HEK293T (cell line): Measurements from ENCODE around the gene TIMM50.

Source experiments
- ARNT ChIP-seq: fragments of 450-650 bp; IDR thresholded peaks from 2 replicates; pipeline ENCODE4 v1.6.1; 2017; ENCODE audit warnings: mild to moderate bottlenecking
- BHLHE40 ChIP-seq: fragments of 450-650 bp; IDR thresholded peaks from 2 replicates; pipeline ENCODE4 v1.6.1; 2016; ENCODE audit warnings: mild to moderate bottlenecking, moderate library complexity, borderline replicate concordance
- CTBP1 ChIP-seq: fragments of 450-650 bp; IDR thresholded peaks from 2 replicates; pipeline ENCODE4 v1.6.1; 2016; ENCODE audit warnings: borderline replicate concordance
- FOXK2 ChIP-seq: fragments of 450-650 bp; IDR thresholded peaks from 2 replicates; pipeline ENCODE4 v1.6.1; 2016; ENCODE audit warnings: mild to moderate bottlenecking
- FOXM1 ChIP-seq: fragments of 450-650 bp; IDR thresholded peaks from 2 replicates; pipeline ENCODE4 v1.6.1; 2017; ENCODE audit warnings: mild to moderate bottlenecking, borderline replicate concordance
- HDGF ChIP-seq: fragments of 450-650 bp; IDR thresholded peaks from 2 replicates; pipeline ENCODE4 v1.6.1; 2017; ENCODE audit warnings: antibody characterized with exemption, borderline replicate concordance
- L3MBTL2 ChIP-seq: fragments of 450-650 bp; conservative IDR thresholded peaks from 2 replicates; pipeline ENCODE4 v1.6.1; 2016; ENCODE audit warnings: mild to moderate bottlenecking
- LEF1 ChIP-seq: fragments of 450-650 bp; IDR thresholded peaks from 2 replicates; pipeline ENCODE4 v1.6.1; 2017; ENCODE audit warnings: mild to moderate bottlenecking, borderline replicate concordance
- NFRKB ChIP-seq: fragments of 450-650 bp; IDR thresholded peaks from 2 replicates; pipeline ENCODE4 v1.6.1; 2016; ENCODE audit warnings: mild to moderate bottlenecking, moderate library complexity
- PKNOX1 ChIP-seq: fragments of 450-650 bp; IDR thresholded peaks from 2 replicates; pipeline ENCODE4 v1.6.1; 2016
- SP1 ChIP-seq: fragments of 450-650 bp; IDR thresholded peaks from 2 replicates; pipeline ENCODE4 v1.6.1; 2017
- SUZ12 ChIP-seq: fragments of 450-650 bp; IDR thresholded peaks from 2 replicates; pipeline ENCODE4 v1.6.1; 2016; ENCODE audit warnings: mild to moderate bottlenecking
- TARDBP ChIP-seq: fragments of 450-650 bp; IDR thresholded peaks from 2 replicates; pipeline ENCODE4 v1.6.1; 2016

GRCh38 chr19:39533003-39533512 lies 52.4 kb downstream of the TIMM50 start:
- no peak for TF ChIP-seq L3MBTL2
- TF ChIP-seq FOXM1, result no peak
- no peak for TF ChIP-seq HDGF
- no peak for TF ChIP-seq BHLHE40
- no peak for TF ChIP-seq NFRKB
- no peak for TF ChIP-seq SP1
- no peak for TF ChIP-seq SUZ12
- no peak for TF ChIP-seq FOXK2
- TF ChIP-seq ARNT, result no peak
- no peak for TF ChIP-seq LEF1
- TF ChIP-seq CTBP1, result no peak
- no peak for TF ChIP-seq TARDBP
- TF ChIP-seq PKNOX1, result no peak
